HG02981 (cell line): Measurements from ENCODE around the gene DTHD1.
A peak's percentile ranks its signal among the peaks of the same experiment; 100 is the strongest.

Experiments
- ATAC-seq: cut with Tn5 transposase; IDR thresholded peaks from one replicate; pipeline ENCODE4 v1.9.1; 2021; ENCODE audit warnings: mild to moderate bottlenecking, moderate library complexity; ENCODE audit not compliant: unreplicated experiment

DTHD1 gene

GRCh38 chr4:36269101-36269500 lies 12.3 kb upstream of the DTHD1 start:
- peak; percentile 67 for ATAC-seq

GRCh38 chr4:36269533-36270173 lies 11.8 kb upstream of the DTHD1 start:
- no peak for ATAC-seq

DNA sequence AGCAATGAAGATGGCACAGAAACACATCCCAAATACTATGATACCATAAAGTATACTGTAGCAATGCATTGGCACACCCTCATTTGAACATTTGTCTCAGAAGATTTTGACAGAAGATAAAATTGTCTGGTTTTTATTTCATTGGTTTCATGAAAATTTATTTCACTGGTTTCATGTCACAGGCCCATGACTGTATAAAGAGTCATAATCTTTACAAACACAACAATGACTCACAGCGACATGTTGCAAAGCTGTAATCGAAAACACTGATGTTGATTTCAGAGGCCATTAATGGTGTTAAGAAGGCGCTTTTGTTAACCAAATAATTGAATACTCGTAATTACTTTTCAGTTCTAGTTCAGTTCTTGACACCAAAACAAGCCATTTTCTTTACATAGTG lies 8.1 kb upstream of the DTHD1 start:
- no peak for ATAC-seq

GRCh38 chr4:36274158-36274557 lies 7.3 kb upstream of the DTHD1 start:
- no peak for ATAC-seq

DNA sequence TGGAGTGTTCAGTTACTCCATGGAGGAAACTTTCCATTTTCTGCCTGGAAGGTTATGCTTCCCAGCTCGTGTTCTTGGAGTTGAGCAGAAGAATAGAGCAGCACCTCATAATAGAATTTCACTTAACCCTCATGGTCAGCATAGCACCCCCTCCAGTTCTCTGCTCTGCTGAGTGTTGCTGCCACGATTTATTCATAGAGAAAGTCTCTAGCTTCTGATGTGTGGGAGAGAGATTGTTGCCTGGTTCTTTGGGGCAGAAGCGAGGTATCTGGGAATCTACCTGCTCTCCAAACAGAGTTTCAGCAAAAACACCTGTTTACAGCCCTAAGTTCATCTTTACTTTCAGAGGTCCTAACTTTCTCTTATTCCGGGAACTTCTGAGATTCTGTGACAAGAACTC lies 3.9 kb upstream of the DTHD1 start:
- no peak for ATAC-seq

GRCh38 chr4:36278789-36279188 lies 2.6 kb upstream of the DTHD1 start:
- no peak for ATAC-seq

- no peak for ATAC-seq
These were observed 861 bp upstream of the DTHD1 start for GRCh38 chr4:36280555-36280954.

DNA sequence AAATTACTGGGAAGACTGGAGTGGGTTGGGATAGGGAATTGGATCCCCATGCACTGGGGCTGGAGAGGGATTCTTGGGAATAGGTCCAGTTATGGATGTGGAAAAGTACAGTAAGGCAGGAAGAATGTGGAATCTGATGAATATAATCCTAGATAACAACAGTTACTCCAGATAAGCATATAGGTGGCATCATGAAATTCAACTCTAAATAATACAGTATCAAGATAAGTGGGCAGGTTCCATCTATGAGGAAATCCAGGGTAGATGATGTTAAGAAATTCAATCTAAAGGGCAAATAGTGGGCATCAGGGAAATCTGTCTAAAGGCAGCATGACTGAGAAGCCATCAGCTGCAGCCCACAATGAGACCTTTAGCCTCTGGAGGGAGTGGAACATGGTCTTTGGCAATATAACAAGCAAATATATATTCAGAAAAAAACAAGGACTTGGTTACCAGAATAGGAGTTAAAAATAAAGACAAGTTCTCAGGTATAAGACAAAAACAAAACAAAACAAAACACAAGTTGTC lies 1.2 kb downstream of the DTHD1 start:
- no peak for ATAC-seq

DNA sequence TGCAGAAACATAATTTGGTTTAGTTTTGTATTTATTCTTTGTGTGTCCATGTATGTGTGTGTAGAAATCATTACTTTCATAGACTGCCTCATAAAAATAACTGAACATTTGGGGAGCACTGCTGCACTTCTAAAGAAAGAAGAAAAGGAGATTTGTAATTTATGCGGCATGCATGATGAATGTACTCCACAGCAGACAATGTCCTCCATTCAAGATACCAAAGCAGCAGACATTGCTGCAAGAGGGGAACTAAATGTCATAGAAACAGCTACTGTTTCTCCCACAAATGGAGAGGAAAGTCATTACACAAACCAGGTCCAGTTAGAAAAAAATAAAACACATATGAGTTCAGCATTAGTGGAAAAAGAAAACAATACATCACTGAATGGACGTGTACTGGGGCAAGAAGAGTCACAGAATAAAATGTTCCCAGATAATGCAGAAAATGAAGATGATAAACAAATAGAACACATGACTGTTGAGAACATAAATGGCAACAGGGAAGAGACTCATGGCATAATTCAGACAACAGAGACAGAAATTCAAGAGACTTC lies 2.6 kb downstream of the DTHD1 start:
- no peak for ATAC-seq

DNA sequence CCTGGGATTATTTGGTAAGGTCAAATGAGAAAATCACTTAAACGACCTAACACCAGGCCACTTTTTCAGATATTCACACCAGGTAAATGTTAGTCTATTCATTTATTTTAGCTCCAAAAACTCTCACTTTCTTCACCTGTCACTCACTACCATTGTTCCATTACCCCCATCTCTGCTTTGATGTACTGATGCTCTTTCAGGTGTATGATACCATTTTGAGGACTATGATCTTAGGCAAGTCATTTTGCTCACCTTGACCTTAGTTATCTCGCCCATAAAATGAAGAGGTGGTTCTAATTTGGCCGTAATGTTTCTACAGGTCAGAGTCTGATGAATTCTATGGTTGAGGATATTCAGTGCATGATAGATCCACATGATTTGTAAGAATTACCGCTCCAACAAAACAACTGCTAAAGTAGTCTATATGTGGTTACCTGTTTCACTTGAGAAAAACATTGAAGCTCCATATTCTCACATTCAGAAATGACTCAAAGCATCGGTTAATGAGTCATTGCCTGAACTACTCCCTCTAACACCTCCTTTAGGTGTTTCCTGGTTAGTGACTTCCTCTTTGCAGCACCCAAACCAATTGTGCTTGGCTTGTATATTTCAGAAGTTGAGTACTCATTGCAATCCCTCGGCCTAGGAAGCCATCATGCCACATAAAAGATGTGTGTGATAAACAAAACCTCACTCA lies 4.5 kb downstream of the DTHD1 start:
- ATAC-seq, result peak; percentile 99

- peak; percentile 29 for ATAC-seq
These were observed 5.1 kb downstream of the DTHD1 start for GRCh38 chr4:36286481-36286871.

DNA sequence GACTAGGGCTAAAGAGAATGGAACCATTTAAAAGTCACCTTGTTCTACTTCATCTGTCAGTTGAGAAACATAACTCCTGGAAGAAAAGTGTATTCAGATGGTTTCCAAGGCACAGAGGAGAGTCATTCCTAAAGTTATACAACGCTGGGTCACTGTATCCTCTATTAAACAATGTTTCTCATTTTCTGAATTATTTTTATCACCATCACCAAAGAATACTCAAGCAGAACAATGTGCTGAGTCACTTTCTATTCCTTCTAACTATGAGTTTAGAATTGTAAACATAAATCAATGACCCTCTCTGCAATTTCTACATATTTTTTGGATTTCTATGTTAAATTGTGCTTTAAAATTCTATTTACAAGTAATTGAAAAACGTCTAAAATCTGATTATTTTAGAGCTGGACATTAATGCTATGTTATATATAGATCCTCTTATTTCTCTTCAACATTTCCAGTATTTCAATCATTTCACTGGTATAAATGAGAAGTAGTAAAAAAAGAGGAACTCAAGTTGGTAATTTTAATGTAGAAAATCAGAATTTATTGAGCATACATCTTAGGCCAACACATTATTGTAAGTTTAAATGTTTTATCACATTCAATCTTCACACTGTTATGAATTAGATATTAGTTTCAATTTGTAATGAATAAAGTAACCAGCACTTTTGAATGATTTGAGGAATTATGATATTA lies 7.5 kb downstream of the DTHD1 start:
- no peak for ATAC-seq

GRCh38 chr4:36290641-36291040 lies 9.2 kb downstream of the DTHD1 start:
- no peak for ATAC-seq

GRCh38 chr4:36292556-36293188 lies 11.3 kb downstream of the DTHD1 start:
- ATAC-seq, result no peak

- ATAC-seq, result no peak
These were observed 19.7 kb downstream of the DTHD1 start for GRCh38 chr4:36301127-36301526.

- peak; percentile 91 for ATAC-seq
These were observed 22.2 kb downstream of the DTHD1 start for GRCh38 chr4:36303426-36304137.

GRCh38 chr4:36304138-36304681 lies 22.8 kb downstream of the DTHD1 start:
- peak; percentile 49 for ATAC-seq

DNA sequence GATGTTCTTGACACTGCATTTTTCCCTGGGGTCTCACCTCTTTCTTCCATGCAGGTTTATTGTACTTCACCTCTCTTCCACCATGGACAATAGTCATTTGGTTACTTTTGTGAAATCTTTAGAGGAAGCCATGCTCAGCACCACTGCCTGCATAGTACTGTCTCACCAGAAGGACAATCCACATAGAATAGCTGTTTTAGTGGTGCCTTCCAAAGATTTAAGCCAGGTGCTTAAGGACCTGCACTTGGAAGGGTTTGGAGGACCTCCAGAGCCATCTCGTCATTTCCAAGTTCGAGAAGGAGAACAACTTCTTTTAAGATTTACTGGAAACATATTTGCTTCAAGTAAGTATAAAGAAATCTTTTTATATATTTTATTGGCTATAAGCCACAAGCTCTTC lies 26.7 kb downstream of the DTHD1 start:
- no peak for ATAC-seq

DNA sequence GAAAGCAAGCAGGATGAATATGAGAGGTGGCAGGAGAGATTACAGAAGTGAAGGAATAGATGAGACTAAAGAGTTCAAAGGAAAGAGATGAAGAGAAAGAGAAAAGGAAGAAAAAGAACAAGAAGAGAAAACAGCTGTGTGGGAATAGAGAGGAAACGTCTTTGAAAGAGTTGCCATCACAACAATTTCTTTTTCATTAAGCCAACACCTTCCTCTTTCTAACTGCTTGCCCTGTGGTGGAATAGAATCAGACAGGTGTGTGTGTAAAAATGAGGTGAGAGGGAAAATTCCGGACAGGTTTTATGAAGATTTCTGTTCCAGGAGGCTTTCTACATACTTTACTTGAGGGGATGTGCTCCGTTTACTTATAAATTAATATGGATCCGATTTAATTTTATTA lies 28.8 kb downstream of the DTHD1 start:
- ATAC-seq, result no peak

GRCh38 chr4:36310793-36311192 lies 29.4 kb downstream of the DTHD1 start:
- peak; percentile 42 for ATAC-seq
